ENCODE data around the gene CD93. TPM values are rescaled to one million over a fixed set of nuclear protein-coding genes. Genes with fewer than 3 reads are reported as not detected.

Gene CD93
- total RNA-seq, 1 experiment from 2014 or later, result not detected

- TF ChIP-seq CTCF (IDR thresholded peaks at IDR 0.05; ENCODE audit: insufficient read depth in 1 of 2, low read depth in 1 of 2, low read length in 1 of 2, severe bottlenecking in 1 of 2, unreplicated experiment in 1 of 2), result no peak
- no peak overlapping the region for H3K4me3 ChIP-seq (ENCODE audit: low read depth, low read length)
- no peak overlapping the region for H3K4me3 Mint-ChIP-seq (ENCODE audit: unreplicated experiment)
- no TSS peak for BruUV-seq (replicated peaks)
- H3K4me1 ChIP-seq, result no peaks in the 10 kb centered on the region
- H3K27me3 ChIP-seq (replicated peaks; ENCODE audit: control insufficient read depth, insufficient read depth, low read length), result no peaks in the 10 kb centered on the region
- CTCF ChIA-PET, result interaction anchor here (0.6 kb wide), 1 partner anchor 863 kb away, joined by 4 read pairs; no protein-coding TSS in a partner anchor
- POLR2A ChIA-PET, result no interaction called here
- intact Hi-C loops (cut with micrococcal nuclease; ENCODE audit: unreplicated experiment), result loop anchor here (10.0 kb wide), 1 partner anchor 49 kb away; no protein-coding TSS in a partner anchor
- H3K4me1 Mint-ChIP-seq (ENCODE audit: low read depth, unreplicated experiment), result no peaks in the 10 kb centered on the region
- no peaks in the 10 kb centered on the region for H3K9me3 ChIP-seq
- no peak overlapping the region for H3K27ac Mint-ChIP-seq (ENCODE audit: unreplicated experiment)
- H3K36me3 ChIP-seq (ENCODE audit: control insufficient read depth, insufficient read depth, low read length), result no peaks in the 10 kb centered on the region
- no peaks in the 10 kb centered on the region for H3K9me3 Mint-ChIP-seq (ENCODE audit: unreplicated experiment)
- DNase-seq, result no peak
- H3K27me3 Mint-ChIP-seq (ENCODE audit: insufficient read depth, unreplicated experiment), result no peaks in the 10 kb centered on the region
- H3K36me3 Mint-ChIP-seq (ENCODE audit: insufficient read depth, unreplicated experiment), result no peaks in the 10 kb centered on the region
Observed at GRCh38 chr20:23115822-23116221, 29.7 kb upstream of the CD93 start.

- TF ChIP-seq CTCF (IDR thresholded peaks at IDR 0.05; ENCODE audit: insufficient read depth in 1 of 2, low read depth in 1 of 2, low read length in 1 of 2, severe bottlenecking in 1 of 2, unreplicated experiment in 1 of 2), result no peak
- no peak for DNase-seq
- CTCF ChIA-PET, result interaction anchor here (0.6 kb wide), 1 partner anchor 27 kb away, joined by 4 read pairs; no protein-coding TSS in a partner anchor
- Histone ChIP-seq H3K4me3 (ENCODE audit: low read depth, low read length) (no peak overlapping the region), H3K36me3 (ENCODE audit: control insufficient read depth, insufficient read depth, low read length) (no peaks in the 10 kb centered on the region), H3K27me3 (replicated peaks; ENCODE audit: control insufficient read depth, insufficient read depth, low read length) (no peaks in the 10 kb centered on the region), H3K4me1 (no peaks in the 10 kb centered on the region), H3K9me3 (no peaks in the 10 kb centered on the region)
- Mint-ChIP-seq H3K9me3 (ENCODE audit: unreplicated experiment) (no peaks in the 10 kb centered on the region), H3K27me3 (ENCODE audit: insufficient read depth, unreplicated experiment) (no peaks in the 10 kb centered on the region), H3K36me3 (ENCODE audit: insufficient read depth, unreplicated experiment) (no peaks in the 10 kb centered on the region), H3K27ac (ENCODE audit: unreplicated experiment) (no peak overlapping the region), H3K4me3 (ENCODE audit: unreplicated experiment) (no peak overlapping the region), H3K4me1 (ENCODE audit: low read depth, unreplicated experiment) (no peaks in the 10 kb centered on the region)
- intact Hi-C loops (cut with micrococcal nuclease; ENCODE audit: unreplicated experiment), result loop anchor here (10.0 kb wide), 1 partner anchor 50 kb away; no protein-coding TSS in a partner anchor
- POLR2A ChIA-PET, result no interaction called here
- BruUV-seq (replicated peaks), result no TSS peak
Observed at GRCh38 chr20:23114448-23115082, 28.4 kb upstream of the CD93 start.

- Mint-ChIP-seq H3K9me3 (ENCODE audit: unreplicated experiment) (no peaks in the 10 kb centered on the region), H3K4me3 (ENCODE audit: unreplicated experiment) (no peak overlapping the region), H3K36me3 (ENCODE audit: insufficient read depth, unreplicated experiment) (no peaks in the 10 kb centered on the region), H3K27me3 (ENCODE audit: insufficient read depth, unreplicated experiment) (no peaks in the 10 kb centered on the region), H3K4me1 (ENCODE audit: low read depth, unreplicated experiment) (no peaks in the 10 kb centered on the region), H3K27ac (ENCODE audit: unreplicated experiment) (no peak overlapping the region)
- intact Hi-C loops (cut with micrococcal nuclease; ENCODE audit: unreplicated experiment), result loop anchor here (10.0 kb wide), 1 partner anchor 51 kb away; no protein-coding TSS in a partner anchor
- Histone ChIP-seq H3K4me1 (no peaks in the 10 kb centered on the region; the same call in 1 of the 2 replicates), H3K4me3 (ENCODE audit: low read depth, low read length) (no peak overlapping the region), H3K27me3 (replicated peaks; ENCODE audit: control insufficient read depth, insufficient read depth, low read length) (no peaks in the 10 kb centered on the region), H3K9me3 (no peaks in the 10 kb centered on the region), H3K36me3 (ENCODE audit: control insufficient read depth, insufficient read depth, low read length) (no peaks in the 10 kb centered on the region)
- no TSS peak for BruUV-seq (replicated peaks)
- DNase-seq, result no peak
- ChIA-PET POLR2A (no interaction called here), CTCF (no interaction called here)
- no peak for TF ChIP-seq CTCF (IDR thresholded peaks at IDR 0.05; ENCODE audit: insufficient read depth in 1 of 2, low read depth in 1 of 2, low read length in 1 of 2, severe bottlenecking in 1 of 2, unreplicated experiment in 1 of 2)
Observed at GRCh38 chr20:23114018-23114417, 27.9 kb upstream of the CD93 start.

All from Caco-2 (cell line).